Measurements from ENCODE around the gene TYW1. TPM values are rescaled to one million over a fixed set of nuclear protein-coding genes. Genes with fewer than 3 reads are reported as not detected.
"Not testable (repeated sequence)": the region's sequence is repeated elsewhere in the genome, so short reads cannot be mapped to it uniquely, and the experiment has no call there.

Gene TYW1
- total RNA-seq, 2 experiments from 2014 or later: 16.6 to 17.5 TPM

DNA sequence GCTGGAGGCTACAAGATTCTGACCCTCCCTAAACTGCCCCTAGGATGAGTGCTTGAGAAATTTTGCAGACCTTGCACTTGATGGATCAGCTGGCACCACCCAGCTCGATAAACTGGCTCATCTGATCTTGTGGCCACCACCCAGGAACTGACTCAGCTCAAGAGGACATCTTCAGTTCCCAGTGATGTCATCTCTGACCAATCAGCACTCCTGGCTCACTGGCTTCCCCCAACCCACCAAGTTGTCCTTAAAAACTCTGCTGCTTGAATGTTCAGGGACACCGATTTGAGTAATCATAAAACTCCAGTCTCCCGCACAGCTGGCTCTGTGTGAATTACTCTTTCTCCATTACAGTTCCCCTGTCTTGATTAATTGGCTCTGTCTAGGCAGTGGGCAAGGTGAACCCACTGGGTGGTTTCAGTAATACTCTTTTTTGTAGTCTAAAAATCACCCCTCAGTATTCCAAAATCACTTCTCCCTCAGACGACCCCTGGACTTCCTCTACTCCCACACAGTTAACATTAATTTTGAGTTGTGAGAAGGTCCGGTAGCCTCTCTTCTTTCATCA is 229.8 kb downstream of the TYW1 start:
- ATAC-seq (peak; percentile 80), DNase-seq (peak; percentile 59)
- H3K27me3 Mint-ChIP-seq; H3K4me1 Mint-ChIP-seq (ENCODE audit: low read depth); POLR2A ChIA-PET; CTCF ChIA-PET; H3K4me3 Mint-ChIP-seq; H3K9me3 Mint-ChIP-seq; intact Hi-C loops (cut with micrococcal nuclease): not testable (repeated sequence)
- peaks cover 28% of the 10 kb centered on the region for H3K36me3 Mint-ChIP-seq (ENCODE audit: low read depth)
- peak overlapping the region; percentile 46 for H3K27ac Mint-ChIP-seq

DNA sequence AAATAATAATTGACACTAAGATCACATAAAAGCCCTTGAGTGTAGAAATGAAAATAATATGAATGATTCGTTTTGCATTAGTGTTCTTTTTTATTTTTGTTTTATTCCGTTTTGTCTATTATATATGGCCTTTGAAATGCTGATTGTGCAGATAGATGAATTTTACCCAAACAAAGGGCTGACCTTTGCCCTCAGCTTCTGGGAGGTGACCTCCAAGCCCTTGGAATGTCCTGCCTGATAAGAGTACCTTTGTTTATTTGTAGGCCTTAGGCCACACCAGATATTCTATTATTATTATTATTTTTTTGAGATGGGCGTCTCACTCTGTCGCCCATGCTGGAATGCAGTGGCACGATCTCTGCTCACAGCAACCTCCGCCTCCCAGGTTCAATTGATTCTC is 230.3 kb downstream of the TYW1 start:
- H3K4me3 Mint-ChIP-seq; H3K4me1 Mint-ChIP-seq (ENCODE audit: low read depth); intact Hi-C loops (cut with micrococcal nuclease); H3K27me3 Mint-ChIP-seq; DNase-seq; H3K9me3 Mint-ChIP-seq; POLR2A ChIA-PET; H3K27ac Mint-ChIP-seq; ATAC-seq: not testable (repeated sequence)
- peaks cover 28% of the 10 kb centered on the region for H3K36me3 Mint-ChIP-seq (ENCODE audit: low read depth)
- CTCF ChIA-PET: interaction anchor here (0.6 kb wide), 1 partner anchor 399 kb away, joined by 3 read pairs; no protein-coding TSS in a partner anchor

GRCh38 chr7:67229018-67229417 is 232.4 kb downstream of the TYW1 start:
- H3K27me3 Mint-ChIP-seq; H3K4me3 Mint-ChIP-seq; H3K9me3 Mint-ChIP-seq; DNase-seq; H3K4me1 Mint-ChIP-seq (ENCODE audit: low read depth); ATAC-seq; POLR2A ChIA-PET; CTCF ChIA-PET; intact Hi-C loops (cut with micrococcal nuclease): not testable (repeated sequence)
- H3K27ac Mint-ChIP-seq: peak overlapping the region; percentile 38
- H3K36me3 Mint-ChIP-seq (ENCODE audit: low read depth): peaks cover 19% of the 10 kb centered on the region

- H3K27me3 Mint-ChIP-seq; H3K4me3 Mint-ChIP-seq; POLR2A ChIA-PET; H3K9me3 Mint-ChIP-seq; ATAC-seq; H3K27ac Mint-ChIP-seq; DNase-seq; CTCF ChIA-PET; H3K4me1 Mint-ChIP-seq (ENCODE audit: low read depth); intact Hi-C loops (cut with micrococcal nuclease): not testable (repeated sequence)
- H3K36me3 Mint-ChIP-seq (ENCODE audit: low read depth): peaks cover 17% of the 10 kb centered on the region
Observed at GRCh38 chr7:67230029-67230428, 233.4 kb downstream of the TYW1 start.

DNA sequence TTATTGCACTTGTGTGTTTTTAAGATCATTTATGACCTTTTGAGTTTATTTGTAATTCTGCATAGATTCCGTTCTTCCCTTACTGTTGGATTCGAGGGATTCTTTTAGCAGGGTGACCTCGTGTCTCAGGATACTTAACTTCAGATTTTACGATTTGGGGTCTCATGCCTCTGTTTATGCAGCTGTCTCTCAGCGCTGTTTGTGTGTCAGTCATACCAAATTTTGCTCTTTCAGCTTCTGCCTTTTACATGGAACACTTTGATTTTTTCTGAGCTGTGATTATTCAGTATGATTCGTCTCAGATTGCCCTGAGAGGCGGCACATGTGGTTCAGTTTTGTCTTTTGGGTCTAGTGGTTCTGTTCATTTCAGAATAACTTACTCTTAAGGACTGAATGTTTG is 236.9 kb downstream of the TYW1 start:
- intact Hi-C loops (cut with micrococcal nuclease); CTCF ChIA-PET: not testable (repeated sequence)

DNA sequence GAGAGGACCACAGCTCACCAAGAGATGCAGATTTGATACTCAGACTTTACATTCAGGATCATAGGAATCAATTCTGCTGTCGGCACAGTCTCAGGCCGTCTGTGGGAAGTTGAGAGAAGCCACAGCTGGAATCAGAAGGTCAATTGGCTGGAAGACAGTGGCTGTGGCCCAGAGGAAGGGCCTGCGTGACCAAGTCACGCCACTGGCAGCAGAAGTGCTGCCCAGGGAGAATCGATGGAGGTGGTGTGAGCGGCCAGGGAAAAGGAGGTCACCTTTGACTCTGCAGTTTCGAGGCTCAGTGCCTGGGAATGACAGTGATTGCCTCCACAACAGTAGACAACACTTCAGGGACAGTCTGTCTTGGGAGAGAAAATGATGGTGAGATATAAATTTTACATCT is 239.6 kb downstream of the TYW1 start:
- ATAC-seq; intact Hi-C loops (cut with micrococcal nuclease); H3K4me1 Mint-ChIP-seq (ENCODE audit: low read depth); POLR2A ChIA-PET; H3K36me3 Mint-ChIP-seq (ENCODE audit: low read depth); H3K9me3 Mint-ChIP-seq; H3K27ac Mint-ChIP-seq; CTCF ChIA-PET; H3K4me3 Mint-ChIP-seq; H3K27me3 Mint-ChIP-seq; DNase-seq: not testable (repeated sequence)

More for the DNA sequence above, 236.9 kb downstream of the TYW1 start:
- DNase-seq; H3K4me3 Mint-ChIP-seq; POLR2A ChIA-PET; ATAC-seq; H3K36me3 Mint-ChIP-seq (ENCODE audit: low read depth); H3K9me3 Mint-ChIP-seq; H3K27me3 Mint-ChIP-seq; H3K27ac Mint-ChIP-seq; H3K4me1 Mint-ChIP-seq (ENCODE audit: low read depth): not testable (repeated sequence)

GRCh38 chr7:67242871-67243270 is 246.2 kb downstream of the TYW1 start:
- intact Hi-C loops (cut with micrococcal nuclease); H3K27me3 Mint-ChIP-seq; ATAC-seq; CTCF ChIA-PET; POLR2A ChIA-PET; H3K4me3 Mint-ChIP-seq; H3K27ac Mint-ChIP-seq; DNase-seq; H3K4me1 Mint-ChIP-seq (ENCODE audit: low read depth); H3K9me3 Mint-ChIP-seq: not testable (repeated sequence)
- peaks cover 11% of the 10 kb centered on the region for H3K36me3 Mint-ChIP-seq (ENCODE audit: low read depth)

DNA sequence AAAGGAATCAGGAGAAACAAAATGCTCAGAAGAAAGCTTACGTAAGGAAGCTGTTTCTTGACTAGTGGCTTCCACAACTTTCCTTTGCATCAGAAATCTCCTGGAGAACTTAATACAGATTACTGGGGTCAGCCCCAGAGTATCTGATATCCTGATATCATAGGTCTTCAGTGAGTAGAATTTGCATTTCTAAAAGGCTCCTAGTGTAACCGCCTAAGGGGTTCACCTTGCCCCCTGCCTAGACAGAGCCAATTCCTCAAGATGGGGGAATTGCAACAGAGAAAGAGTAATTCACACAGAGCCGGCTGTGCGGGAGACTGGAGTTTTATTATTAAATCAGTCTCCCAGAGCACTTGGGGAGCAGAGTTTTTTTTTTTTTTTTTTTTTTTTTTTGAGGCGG is 251.7 kb downstream of the TYW1 start:
- H3K27me3 Mint-ChIP-seq; CTCF ChIA-PET; DNase-seq; POLR2A ChIA-PET; ATAC-seq; H3K4me3 Mint-ChIP-seq; H3K9me3 Mint-ChIP-seq; H3K4me1 Mint-ChIP-seq (ENCODE audit: low read depth); intact Hi-C loops (cut with micrococcal nuclease); H3K27ac Mint-ChIP-seq: not testable (repeated sequence)
- peaks cover 18% of the 10 kb centered on the region for H3K36me3 Mint-ChIP-seq (ENCODE audit: low read depth)

GRCh38 chr7:67251986-67252558 is 255.4 kb downstream of the TYW1 start:
- ChIA-PET CTCF (no interaction called here), POLR2A (no interaction called here)
- DNase-seq (no peak), ATAC-seq (no peak)
- peaks cover 11% of the 10 kb centered on the region for H3K9me3 Mint-ChIP-seq
- H3K27ac Mint-ChIP-seq: no peak overlapping the region
- intact Hi-C loops (cut with micrococcal nuclease): no loop called here
- no peaks in the 10 kb centered on the region for H3K27me3 Mint-ChIP-seq
- peaks cover 21% of the 10 kb centered on the region for H3K36me3 Mint-ChIP-seq (ENCODE audit: low read depth)
- no peak for TF ChIP-seq CTCF (IDR thresholded peaks at IDR 0.05)
- H3K4me3 Mint-ChIP-seq: no peak overlapping the region
- no peaks in the 10 kb centered on the region for H3K4me1 Mint-ChIP-seq (ENCODE audit: low read depth)

GRCh38 chr7:67255076-67255475 is 258.4 kb downstream of the TYW1 start:
- H3K27ac Mint-ChIP-seq; H3K27me3 Mint-ChIP-seq; H3K9me3 Mint-ChIP-seq; intact Hi-C loops (cut with micrococcal nuclease); H3K4me3 Mint-ChIP-seq; DNase-seq; POLR2A ChIA-PET; CTCF ChIA-PET; H3K4me1 Mint-ChIP-seq (ENCODE audit: low read depth): not testable (repeated sequence)
- peaks cover 20% of the 10 kb centered on the region for H3K36me3 Mint-ChIP-seq (ENCODE audit: low read depth)
- ATAC-seq: peak; percentile 37

DNA sequence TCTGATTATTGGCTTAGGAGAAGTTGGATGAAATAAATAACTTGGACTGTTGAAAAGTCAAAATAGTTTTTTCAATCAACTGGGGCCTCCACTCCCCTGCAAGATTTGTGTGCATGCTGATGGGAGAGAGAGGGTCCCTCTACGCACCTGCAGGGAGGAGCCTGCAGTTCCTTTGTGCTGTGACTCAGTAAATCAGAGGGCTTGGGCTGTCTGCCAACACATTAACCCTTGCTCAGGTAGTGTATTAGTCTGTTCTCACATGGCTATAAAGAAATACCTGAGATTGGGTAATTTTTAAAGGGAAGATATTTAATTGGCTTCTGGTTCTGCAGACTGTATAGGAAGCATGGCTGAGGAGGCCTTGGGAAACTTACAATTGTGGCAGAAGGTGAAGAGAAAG is 261.1 kb downstream of the TYW1 start:
- H3K27ac Mint-ChIP-seq; CTCF ChIA-PET; intact Hi-C loops (cut with micrococcal nuclease); H3K4me3 Mint-ChIP-seq; H3K9me3 Mint-ChIP-seq; H3K4me1 Mint-ChIP-seq (ENCODE audit: low read depth); H3K27me3 Mint-ChIP-seq; DNase-seq; POLR2A ChIA-PET; ATAC-seq: not testable (repeated sequence)
- H3K36me3 Mint-ChIP-seq (ENCODE audit: low read depth): peaks cover 20% of the 10 kb centered on the region
